ENCODE results near the gene KIF26B.

The KIF26B gene

GRCh38 chr1:245599371-245600174 lies 444.8 kb downstream of the KIF26B start:
- Mint-ChIP-seq H3K27ac (no peak overlapping the region), H3K9me3 (peaks cover 0 to 8% of the 10 kb centered on the region in 2 donors), H3K4me1 (no peaks in the 10 kb centered on the region), H3K27me3 (peaks cover 10% of the 10 kb centered on the region), H3K4me3 (no peak overlapping the region)
- no peak for ATAC-seq
- DNase-seq: no peak

- no peak overlapping the region for H3K27ac Mint-ChIP-seq
- ATAC-seq: no peak
Measured at GRCh38 chr1:245600658-245601057, 445.9 kb downstream of the KIF26B start.

GRCh38 chr1:245603311-245603865 lies 448.6 kb downstream of the KIF26B start:
- DNase-seq (no peak), ATAC-seq (no peak)
- Mint-ChIP-seq H3K27ac (no peak overlapping the region), H3K4me1 (no peaks in the 10 kb centered on the region), H3K4me3 (no peak overlapping the region), H3K27me3 (peaks cover 13% of the 10 kb centered on the region), H3K9me3 (no peaks in the 10 kb centered on the region)

More at GRCh38 chr1:245600658-245601057, 445.9 kb downstream of the KIF26B start:
- H3K9me3 Mint-ChIP-seq: peaks cover 0 to 7% of the 10 kb centered on the region in 2 donors
- peaks cover 9% of the 10 kb centered on the region for H3K27me3 Mint-ChIP-seq
- H3K4me3 Mint-ChIP-seq: no peak overlapping the region
- no peak for DNase-seq
- H3K4me1 Mint-ChIP-seq: no peaks in the 10 kb centered on the region

GRCh38 chr1:245604979-245605378 lies 450.2 kb downstream of the KIF26B start:
- Mint-ChIP-seq H3K4me1 (no peaks in the 10 kb centered on the region), H3K27me3 (peaks cover 13% of the 10 kb centered on the region), H3K27ac (no peak overlapping the region), H3K9me3 (no peaks in the 10 kb centered on the region), H3K4me3 (no peak overlapping the region)
- ATAC-seq (no peak), DNase-seq (no peak)

- no peaks in the 10 kb centered on the region for H3K4me1 Mint-ChIP-seq
- no peak overlapping the region for H3K27ac Mint-ChIP-seq
- DNase-seq (no peak), ATAC-seq (peak; percentile 37)
- no peaks in the 10 kb centered on the region for H3K9me3 Mint-ChIP-seq
- H3K4me3 Mint-ChIP-seq: no peak overlapping the region
- H3K27me3 Mint-ChIP-seq: peaks cover 13% of the 10 kb centered on the region
Measured at GRCh38 chr1:245605480-245606156, 450.8 kb downstream of the KIF26B start.

- H3K4me3 Mint-ChIP-seq: no peak overlapping the region
- ATAC-seq: no peak
- no peak for DNase-seq
- H3K9me3 Mint-ChIP-seq: no peaks in the 10 kb centered on the region
- no peaks in the 10 kb centered on the region for H3K4me1 Mint-ChIP-seq
- H3K27me3 Mint-ChIP-seq: peaks cover 13% of the 10 kb centered on the region
- H3K27ac Mint-ChIP-seq: no peak overlapping the region
Measured at GRCh38 chr1:245606157-245606725, 451.5 kb downstream of the KIF26B start.

- DNase-seq (no peak), ATAC-seq (no peak)
- Mint-ChIP-seq H3K4me3 (no peak overlapping the region), H3K9me3 (no peaks in the 10 kb centered on the region), H3K4me1 (no peaks in the 10 kb centered on the region), H3K27ac (no peak overlapping the region), H3K27me3 (peaks cover 13% of the 10 kb centered on the region)
Measured at GRCh38 chr1:245608271-245608670, 453.5 kb downstream of the KIF26B start.

- no peak overlapping the region for H3K4me3 Mint-ChIP-seq
- no peak overlapping the region for H3K27ac Mint-ChIP-seq
- peaks cover 13% of the 10 kb centered on the region for H3K27me3 Mint-ChIP-seq
- ATAC-seq (no peak), DNase-seq (no peak)
- no peaks in the 10 kb centered on the region for H3K4me1 Mint-ChIP-seq
- no peaks in the 10 kb centered on the region for H3K9me3 Mint-ChIP-seq
Measured at GRCh38 chr1:245609354-245610150, 454.8 kb downstream of the KIF26B start.

- H3K4me3 Mint-ChIP-seq: no peak overlapping the region
- H3K27me3 Mint-ChIP-seq: peaks cover 9% of the 10 kb centered on the region
- no peaks in the 10 kb centered on the region for H3K4me1 Mint-ChIP-seq
- no peak overlapping the region for H3K27ac Mint-ChIP-seq
- ATAC-seq (no peak), DNase-seq (no peak)
- no peaks in the 10 kb centered on the region for H3K9me3 Mint-ChIP-seq
Measured at GRCh38 chr1:245611251-245611650, 456.5 kb downstream of the KIF26B start.

- ATAC-seq (no peak), DNase-seq (no peak)
- H3K27me3 Mint-ChIP-seq: peaks cover 8% of the 10 kb centered on the region
- H3K27ac Mint-ChIP-seq: no peak overlapping the region
- no peaks in the 10 kb centered on the region for H3K4me1 Mint-ChIP-seq
- H3K4me3 Mint-ChIP-seq: no peak overlapping the region
- no peaks in the 10 kb centered on the region for H3K9me3 Mint-ChIP-seq
Measured at GRCh38 chr1:245614476-245614875, 459.7 kb downstream of the KIF26B start.

GRCh38 chr1:245615001-245615400 lies 460.2 kb downstream of the KIF26B start:
- ATAC-seq (no peak), DNase-seq (no peak)
- Mint-ChIP-seq H3K27me3 (peaks cover 8% of the 10 kb centered on the region), H3K9me3 (no peaks in the 10 kb centered on the region), H3K27ac (no peak overlapping the region), H3K4me1 (no peaks in the 10 kb centered on the region), H3K4me3 (no peak overlapping the region)

GRCh38 chr1:245621589-245621988 lies 466.8 kb downstream of the KIF26B start:
- no peaks in the 10 kb centered on the region for H3K9me3 Mint-ChIP-seq
- ATAC-seq (no peak), DNase-seq (no peak)
- no peak overlapping the region for H3K4me3 Mint-ChIP-seq
- H3K27me3 Mint-ChIP-seq: peaks cover 14% of the 10 kb centered on the region
- H3K27ac Mint-ChIP-seq: no peak overlapping the region
- peaks cover 11% of the 10 kb centered on the region for H3K4me1 Mint-ChIP-seq

GRCh38 chr1:245622332-245623014 lies 467.7 kb downstream of the KIF26B start:
- Mint-ChIP-seq H3K4me1 (peaks cover 11% of the 10 kb centered on the region), H3K4me3 (no peak overlapping the region), H3K27me3 (peaks cover 14% of the 10 kb centered on the region), H3K9me3 (peaks cover 4 to 5% of the 10 kb centered on the region in 2 donors), H3K27ac (no peak overlapping the region)
- DNase-seq (no peak), ATAC-seq (no peak)

- DNase-seq (no peak), ATAC-seq (no peak)
- Mint-ChIP-seq H3K4me3 (no peak overlapping the region), H3K9me3 (peaks cover 20 to 69% of the 10 kb centered on the region in 2 donors), H3K27me3 (peaks cover 21% of the 10 kb centered on the region), H3K4me1 (no peaks in the 10 kb centered on the region), H3K27ac (no peak overlapping the region)
Measured at GRCh38 chr1:245641384-245641783, 486.6 kb downstream of the KIF26B start.

GRCh38 chr1:245645406-245645805 lies 490.6 kb downstream of the KIF26B start:
- DNase-seq (no peak), ATAC-seq (no peak)
- H3K4me1 Mint-ChIP-seq: no peaks in the 10 kb centered on the region
- no peak overlapping the region for H3K4me3 Mint-ChIP-seq
- no peak overlapping the region for H3K27ac Mint-ChIP-seq
- H3K9me3 Mint-ChIP-seq: peaks cover 15 to 52% of the 10 kb centered on the region in 2 donors
- H3K27me3 Mint-ChIP-seq: peaks cover 29% of the 10 kb centered on the region

Data from stimulated activated naive CD8-positive, alpha-beta T cell treated with anti-CD3 and anti-CD28 coated beads, Interleukin-15, amount 100 ng/mL, for 72 hours (primary cell).